GM21717 (cell line): Measurements from ENCODE around the gene RAD51B.

ENCODE experiments used
- ATAC-seq: cut with Tn5 transposase; IDR thresholded peaks from one replicate; pipeline ENCODE4 v1.9.1; 2021; ENCODE audit warnings: mild to moderate bottlenecking, moderate library complexity; ENCODE audit not compliant: unreplicated experiment

The RAD51B gene

GRCh38 chr14:68593806-68594536 lies 774.4 kb downstream of the RAD51B start:
- no peak for ATAC-seq

- ATAC-seq = no peak
Measured at GRCh38 chr14:68594737-68595380, 775.3 kb downstream of the RAD51B start.

GRCh38 chr14:68596211-68596610 lies 776.6 kb downstream of the RAD51B start:
- ATAC-seq = no peak

GRCh38 chr14:68596701-68597100 lies 777.1 kb downstream of the RAD51B start:
- ATAC-seq = no peak

- no peak for ATAC-seq
Measured at GRCh38 chr14:68598089-68598488, 778.5 kb downstream of the RAD51B start.

GRCh38 chr14:68598621-68599447 lies 779.3 kb downstream of the RAD51B start:
- ATAC-seq = no peak

- ATAC-seq = no peak
Measured at GRCh38 chr14:68599896-68600610, 780.5 kb downstream of the RAD51B start.

GRCh38 chr14:68602507-68602906 lies 782.9 kb downstream of the RAD51B start:
- no peak for ATAC-seq

GRCh38 chr14:68603533-68604360 lies 784.2 kb downstream of the RAD51B start:
- ATAC-seq = no peak

- ATAC-seq = no peak
Measured at GRCh38 chr14:68604361-68604730, 784.8 kb downstream of the RAD51B start.

- no peak for ATAC-seq
Measured at GRCh38 chr14:68604822-68605221, 785.2 kb downstream of the RAD51B start.

GRCh38 chr14:68606176-68606575 lies 786.6 kb downstream of the RAD51B start:
- no peak for ATAC-seq

- no peak for ATAC-seq
Measured at GRCh38 chr14:68606644-68607043, 787.1 kb downstream of the RAD51B start.

GRCh38 chr14:68607081-68607866 lies 787.7 kb downstream of the RAD51B start:
- no peak for ATAC-seq

- no peak for ATAC-seq
Measured at GRCh38 chr14:68607867-68608573, 788.4 kb downstream of the RAD51B start.

- no peak for ATAC-seq
Measured at GRCh38 chr14:68608574-68608962, 789.0 kb downstream of the RAD51B start.

GRCh38 chr14:68609012-68609411 lies 789.4 kb downstream of the RAD51B start:
- ATAC-seq = no peak

- ATAC-seq = no peak
Measured at GRCh38 chr14:68610251-68610793, 790.7 kb downstream of the RAD51B start.

- ATAC-seq = no peak
Measured at GRCh38 chr14:68611599-68611998, 792.0 kb downstream of the RAD51B start.
